SK-N-SH (cell line): Measurements from ENCODE around the gene IPCEF1. TPM values are rescaled to one million over a fixed set of nuclear protein-coding genes. Genes with fewer than 3 reads are reported as not detected.

Experiments used
- CTCF ChIA-PET: fragments of 300-600, 350-600 bp; formaldehyde crosslinking; extraction: SDS; loops from one replicate; lab custom pipeline; 2021; lab: Yijun Ruan, JAX
- POLR2A ChIA-PET: fragments of 350-600 bp; sonication (Branson Sonifier 250); formaldehyde crosslinking; extraction: SDS; loops from one replicate; lab custom pipeline; 2020; ENCODE audit warnings: antibody characterized with exemption, inconsistent platforms; lab: Yijun Ruan, JAX
- DNase-seq: peaks from one replicate; pipeline ENCODE4 v3.0.0; 2012
- H2AFZ ChIP-seq: fragments of 200-600 bp; sonication (generic); 2 replicates; pipeline ENCODE4 v1.8.1; 2016; ENCODE audit warnings: antibody characterized with exemption, mild to moderate bottlenecking, low read depth
- H3F3A ChIP-seq: fragments of 200-600 bp; sonication (generic); replicated peaks from 2 replicates; pipeline ENCODE3; 2016; ENCODE audit warnings: antibody characterized with exemption, mild to moderate bottlenecking; ENCODE audit not compliant: insufficient read depth
- H3K27ac ChIP-seq, 2 experiments: fragments of 200-500 bp in 1 of 2; fragments of 200-600 bp in 1 of 2; sonication (Bioruptor generic) in 1 of 2; sonication (generic), shearing (Covaris generic) in 1 of 2; 2 replicates each; pipeline versions ENCODE4 v1.5.1 to v1.6.1; 2014 to 2016; ENCODE audit warnings: low read depth in 2 of 2, inconsistent platforms in 1 of 2, low read length in 1 of 2, mild to moderate bottlenecking in 1 of 2, mixed read lengths in 1 of 2
- H3K27me3 ChIP-seq: fragments of 200-600 bp; sonication (generic), shearing (Covaris generic); 2 replicates; pipeline ENCODE4 v1.6.1; 2016; ENCODE audit warnings: mixed run types; ENCODE audit not compliant: insufficient read depth
- H3K36me3 ChIP-seq, 2 experiments: fragments of 200-500 bp in 1 of 2; fragments of 200-600 bp in 1 of 2; sonication (Bioruptor generic) in 1 of 2; sonication (generic) in 1 of 2; replicated peaks in 1 of 2; 2 replicates each; pipeline versions ENCODE3 to v1.5.1; 2014 to 2016; ENCODE audit warnings: low read length in 1 of 2, mild to moderate bottlenecking in 1 of 2; ENCODE audit not compliant: insufficient read depth in 2 of 2, control insufficient read depth in 1 of 2
- H3K4me1 ChIP-seq, 2 experiments: fragments of 200-500 bp in 1 of 2; fragments of 200-600 bp in 1 of 2; sonication (Bioruptor generic) in 1 of 2; sonication (generic), shearing (Covaris generic) in 1 of 2; 2 replicates each; pipeline versions ENCODE4 v1.5.1 to v1.6.1; 2014 to 2016; ENCODE audit warnings: low read depth in 1 of 2, low read length in 1 of 2, mixed run types in 1 of 2; ENCODE audit not compliant: insufficient read depth in 2 of 2, control insufficient read depth in 1 of 2
- H3K4me2 ChIP-seq: fragments of 200-600 bp; sonication (generic), shearing (Covaris generic); 2 replicates; pipeline ENCODE4 v1.6.1; 2017; ENCODE audit warnings: mixed run types
- H3K4me3 ChIP-seq, 2 experiments: fragments of 200-500 bp in 1 of 2; fragments of 200-600 bp in 1 of 2; sonication (Bioruptor generic) in 1 of 2; sonication (generic), shearing (Covaris generic) in 1 of 2; 2 replicates each; pipeline versions ENCODE4 v1.5.1 to v1.8.1; 2014 to 2016; ENCODE audit warnings: low read depth in 2 of 2, inconsistent platforms in 1 of 2, low read length in 1 of 2, mild to moderate bottlenecking in 1 of 2, mixed read lengths in 1 of 2, moderate library complexity in 1 of 2
- H3K79me2 ChIP-seq: fragments of 200-600 bp; sonication (generic); 2 replicates; pipeline ENCODE4 v1.8.1; 2017; ENCODE audit warnings: mild to moderate bottlenecking; ENCODE audit not compliant: insufficient read depth
- H3K9ac ChIP-seq: fragments of 200-600 bp; sonication (generic); 2 replicates; pipeline ENCODE4 v1.6.1; 2017; ENCODE audit warnings: mixed run types
- H3K9me2 ChIP-seq: fragments of 200-600 bp; sonication (generic); 2 replicates; pipeline ENCODE4 v1.6.1; 2017; ENCODE audit warnings: mixed run types
- H3K9me3 ChIP-seq: fragments of 200-600 bp; sonication (generic); 2 replicates; pipeline ENCODE4 v1.6.1; 2017; ENCODE audit warnings: mixed run types, mild to moderate bottlenecking, moderate library complexity
- H4K20me1 ChIP-seq: fragments of 200-600 bp; sonication (generic); 2 replicates; pipeline ENCODE4 v1.6.1; 2017; ENCODE audit warnings: mild to moderate bottlenecking, mixed run types; ENCODE audit not compliant: insufficient read depth
- EP300 ChIP-seq, 2 experiments: IDR thresholded peaks; 2 replicates each; pipeline versions ENCODE4 v1.4.0 to v1.6.1; 2012; ENCODE audit warnings: borderline replicate concordance in 1 of 2, low read depth in 1 of 2, low read length in 1 of 2
- EZH2phosphoT487 ChIP-seq: fragments of 200-600 bp; sonication (generic); IDR thresholded peaks from 2 replicates; pipeline ENCODE4 v1.6.1; 2017; ENCODE audit warnings: low read depth, mixed run types, mild to moderate bottlenecking, antibody characterized with exemption, moderate library complexity, borderline replicate concordance
- FOSL2 ChIP-seq: IDR thresholded peaks from 2 replicates; pipeline ENCODE4 v1.4.0; 2012; ENCODE audit warnings: low read depth, mild to moderate bottlenecking, moderate library complexity, borderline replicate concordance
- FOXJ3 ChIP-seq: sonication (generic); formaldehyde crosslinking; IDR thresholded peaks from 2 replicates; pipeline ENCODE4 v1.5.1; 2020; ENCODE audit warnings: mild to moderate bottlenecking, missing genetic modification reagents
- FOXM1 ChIP-seq: IDR thresholded peaks from 2 replicates; pipeline ENCODE4 v1.4.0; 2012; ENCODE audit warnings: low read depth, mild to moderate bottlenecking
- GABPA ChIP-seq: IDR thresholded peaks from 2 replicates; pipeline ENCODE4 v1.4.0; 2012; ENCODE audit warnings: low read depth, mild to moderate bottlenecking
- JUND ChIP-seq: IDR thresholded peaks from 2 replicates; pipeline ENCODE4 v1.4.0; 2012
- MXI1 ChIP-seq: IDR thresholded peaks from 2 replicates; pipeline ENCODE4 v1.6.1; 2012; ENCODE audit warnings: mild to moderate bottlenecking, low read depth, low read length, improper control_type of control experiment
- NRF1 ChIP-seq: IDR thresholded peaks from 2 replicates; pipeline ENCODE4 v1.6.1; 2012; ENCODE audit warnings: low read depth, mild to moderate bottlenecking, low read length
- RCOR1 ChIP-seq: fragments of 150-350 bp; IDR thresholded peaks from 2 replicates; pipeline ENCODE4 v1.6.1; 2017; ENCODE audit warnings: antibody characterized with exemption, low read length
- RFX5 ChIP-seq: IDR thresholded peaks from 2 replicates; pipeline ENCODE4 v1.6.1; 2012; ENCODE audit warnings: mild to moderate bottlenecking, improper control_type of control experiment, low read length
- RXRA ChIP-seq: IDR thresholded peaks from 2 replicates; pipeline ENCODE4 v1.4.0; 2012; ENCODE audit warnings: low read depth, mild to moderate bottlenecking, borderline replicate concordance
- SMC3 ChIP-seq: IDR thresholded peaks from 2 replicates; pipeline ENCODE4 v1.6.1; 2012; ENCODE audit warnings: low read depth, low read length, improper control_type of control experiment
- WGBS: methylation state at CpG from one replicate; pipeline ENCODE4 v1.1.6; 2017; ENCODE audit warnings: low lambda C conversion rate; 5-methylcytosine and 5-hydroxymethylcytosine counted together
- polyA plus RNA-seq, 3 experiments: library from polyadenylated mRNA; depleted of rRNA; stranded (reverse); fragments of >200 nt; gene quantifications; 2 replicates each; pipeline ENCODE4 v1.2.3, GENCODE V29; 2012
- TF ChIP-seq, protein P1 (sequence below): fragments of 150-350 bp; IDR thresholded peaks from 2 replicates; pipeline ENCODE4 v1.6.1; 2017; ENCODE audit warnings: antibody characterized with exemption, low read length, low read depth, borderline replicate concordance
- TF ChIP-seq, protein P2 (sequence below): IDR thresholded peaks from 2 replicates; pipeline ENCODE4 v1.6.1; 2012; ENCODE audit warnings: mild to moderate bottlenecking, low read depth, low read length, moderate library complexity
- TF ChIP-seq, protein P3 (sequence below): IDR thresholded peaks from 2 replicates; pipeline ENCODE4; 2012

IPCEF1 gene
- polyA plus RNA-seq, 1 of the 3 experiments (the other 2 are of a cell fraction) = not detected

DNA sequence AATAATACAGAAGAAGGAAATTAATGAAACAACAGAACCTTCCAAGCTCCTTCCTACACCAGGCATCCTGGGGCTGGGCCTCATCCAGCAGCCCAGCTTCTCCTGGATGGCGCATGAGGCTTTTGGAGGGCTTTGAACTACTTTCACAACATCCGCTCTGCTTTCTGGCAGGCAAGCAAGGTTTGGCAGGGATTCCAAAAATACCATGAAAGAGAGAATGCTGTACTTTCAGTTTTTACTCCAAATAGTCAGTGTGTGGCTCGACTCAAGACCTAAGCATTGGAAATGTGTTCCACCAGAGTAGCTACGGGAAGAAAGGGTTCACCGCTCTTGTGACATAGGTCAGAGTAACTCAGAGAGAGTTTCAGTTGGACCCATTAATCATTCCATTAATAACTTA lies 192.2 kb downstream of the IPCEF1 start:
- no peaks in the 10 kb centered on the region for H3K36me3 ChIP-seq
- WGBS = 70% methylated on average over 5 of the region's 5 CpGs
- CTCF ChIA-PET = interaction anchor here (1.0 to 2.9 kb wide), 3 partner anchors 10 to 113 kb away, joined by 3 to 25 read pairs (median 3); no protein-coding TSS in a partner anchor
- H4K20me1 ChIP-seq = no peaks in the 10 kb centered on the region
- no peak overlapping the region for H3K4me3 ChIP-seq
- no peaks in the 10 kb centered on the region for H3K9me3 ChIP-seq
- no peaks in the 10 kb centered on the region for H3K27me3 ChIP-seq
- TF ChIP-seq MXI1 (no peak), NRF1 (no peak)
- H3K27ac ChIP-seq = no peak overlapping the region
- no peaks in the 10 kb centered on the region for H3F3A ChIP-seq
- H2AFZ ChIP-seq = no peak overlapping the region
- H3K9ac ChIP-seq = no peak overlapping the region
- H3K4me1 ChIP-seq = no peaks in the 10 kb centered on the region
- H3K4me2 ChIP-seq = no peak overlapping the region
- no peaks in the 10 kb centered on the region for H3K79me2 ChIP-seq
- DNase-seq = no peak
- POLR2A ChIA-PET = no interaction called here
- H3K9me2 ChIP-seq = no peaks in the 10 kb centered on the region

DNA sequence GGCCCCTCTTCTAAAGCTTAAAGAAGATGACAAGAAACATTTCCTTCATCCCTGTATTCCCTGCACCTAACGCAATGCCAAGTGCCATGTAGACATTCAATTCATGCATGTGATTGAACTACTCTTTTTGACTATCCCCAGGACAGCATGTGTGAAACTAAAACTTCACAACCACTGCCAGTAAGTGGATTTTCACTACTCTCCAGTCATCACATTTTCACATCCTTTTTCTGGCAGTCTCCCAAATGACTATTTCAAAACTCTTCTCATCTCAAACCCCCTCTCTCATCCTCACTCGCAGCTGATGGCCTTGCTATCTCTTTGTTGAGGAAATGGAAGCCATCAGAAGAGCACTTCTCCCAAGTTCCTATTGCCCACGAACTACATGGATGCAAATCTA lies 194.9 kb downstream of the IPCEF1 start:
- H3K27ac ChIP-seq = no peak overlapping the region
- H3K4me1 ChIP-seq = no peaks in the 10 kb centered on the region; a peak in 1 of 4 replicates
- 40% methylated on average over 3 of the region's 3 CpGs for WGBS
- CTCF ChIA-PET = interaction anchor here (0.6 kb wide), 1 partner anchor 9 kb away, joined by 3 read pairs; no protein-coding TSS in a partner anchor
- DNase-seq = no peak
- no peaks in the 10 kb centered on the region for H3K27me3 ChIP-seq
- H3K36me3 ChIP-seq = no peaks in the 10 kb centered on the region
- no peak overlapping the region for H3K4me2 ChIP-seq
- no peaks in the 10 kb centered on the region for H3F3A ChIP-seq
- H3K9me3 ChIP-seq = no peaks in the 10 kb centered on the region
- no peak overlapping the region for H2AFZ ChIP-seq
- no peak overlapping the region for H3K4me3 ChIP-seq
- no peaks in the 10 kb centered on the region for H4K20me1 ChIP-seq
- no peaks in the 10 kb centered on the region for H3K9me2 ChIP-seq
- H3K9ac ChIP-seq = no peak overlapping the region
- H3K79me2 ChIP-seq = no peaks in the 10 kb centered on the region
- POLR2A ChIA-PET = no interaction called here
- TF ChIP-seq RFX5 (no peak), SMC3 (no peak), GABPA (no peak), RCOR1 (no peak), FOXM1 (no peak), FOXJ3 (CRISPR knock-in tag) (no peak), RXRA (no peak), FOSL2 (no peak), JUND (no peak), EZH2phosphoT487 (no peak), EP300 (IDR thresholded peaks at IDR 0.05; ENCODE audit: borderline replicate concordance in 1 of 2, low read depth in 1 of 2, low read length in 1 of 2) (no peak)
- TF ChIP-seq, protein P1, sequence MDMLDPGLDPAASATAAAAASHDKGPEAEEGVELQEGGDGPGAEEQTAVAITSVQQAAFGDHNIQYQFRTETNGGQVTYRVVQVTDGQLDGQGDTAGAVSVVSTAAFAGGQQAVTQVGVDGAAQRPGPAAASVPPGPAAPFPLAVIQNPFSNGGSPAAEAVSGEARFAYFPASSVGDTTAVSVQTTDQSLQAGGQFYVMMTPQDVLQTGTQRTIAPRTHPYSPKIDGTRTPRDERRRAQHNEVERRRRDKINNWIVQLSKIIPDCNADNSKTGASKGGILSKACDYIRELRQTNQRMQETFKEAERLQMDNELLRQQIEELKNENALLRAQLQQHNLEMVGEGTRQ = no peak
- TF ChIP-seq, protein P2, sequence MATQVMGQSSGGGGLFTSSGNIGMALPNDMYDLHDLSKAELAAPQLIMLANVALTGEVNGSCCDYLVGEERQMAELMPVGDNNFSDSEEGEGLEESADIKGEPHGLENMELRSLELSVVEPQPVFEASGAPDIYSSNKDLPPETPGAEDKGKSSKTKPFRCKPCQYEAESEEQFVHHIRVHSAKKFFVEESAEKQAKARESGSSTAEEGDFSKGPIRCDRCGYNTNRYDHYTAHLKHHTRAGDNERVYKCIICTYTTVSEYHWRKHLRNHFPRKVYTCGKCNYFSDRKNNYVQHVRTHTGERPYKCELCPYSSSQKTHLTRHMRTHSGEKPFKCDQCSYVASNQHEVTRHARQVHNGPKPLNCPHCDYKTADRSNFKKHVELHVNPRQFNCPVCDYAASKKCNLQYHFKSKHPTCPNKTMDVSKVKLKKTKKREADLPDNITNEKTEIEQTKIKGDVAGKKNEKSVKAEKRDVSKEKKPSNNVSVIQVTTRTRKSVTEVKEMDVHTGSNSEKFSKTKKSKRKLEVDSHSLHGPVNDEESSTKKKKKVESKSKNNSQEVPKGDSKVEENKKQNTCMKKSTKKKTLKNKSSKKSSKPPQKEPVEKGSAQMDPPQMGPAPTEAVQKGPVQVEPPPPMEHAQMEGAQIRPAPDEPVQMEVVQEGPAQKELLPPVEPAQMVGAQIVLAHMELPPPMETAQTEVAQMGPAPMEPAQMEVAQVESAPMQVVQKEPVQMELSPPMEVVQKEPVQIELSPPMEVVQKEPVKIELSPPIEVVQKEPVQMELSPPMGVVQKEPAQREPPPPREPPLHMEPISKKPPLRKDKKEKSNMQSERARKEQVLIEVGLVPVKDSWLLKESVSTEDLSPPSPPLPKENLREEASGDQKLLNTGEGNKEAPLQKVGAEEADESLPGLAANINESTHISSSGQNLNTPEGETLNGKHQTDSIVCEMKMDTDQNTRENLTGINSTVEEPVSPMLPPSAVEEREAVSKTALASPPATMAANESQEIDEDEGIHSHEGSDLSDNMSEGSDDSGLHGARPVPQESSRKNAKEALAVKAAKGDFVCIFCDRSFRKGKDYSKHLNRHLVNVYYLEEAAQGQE = no peak
- TF ChIP-seq, protein P3, sequence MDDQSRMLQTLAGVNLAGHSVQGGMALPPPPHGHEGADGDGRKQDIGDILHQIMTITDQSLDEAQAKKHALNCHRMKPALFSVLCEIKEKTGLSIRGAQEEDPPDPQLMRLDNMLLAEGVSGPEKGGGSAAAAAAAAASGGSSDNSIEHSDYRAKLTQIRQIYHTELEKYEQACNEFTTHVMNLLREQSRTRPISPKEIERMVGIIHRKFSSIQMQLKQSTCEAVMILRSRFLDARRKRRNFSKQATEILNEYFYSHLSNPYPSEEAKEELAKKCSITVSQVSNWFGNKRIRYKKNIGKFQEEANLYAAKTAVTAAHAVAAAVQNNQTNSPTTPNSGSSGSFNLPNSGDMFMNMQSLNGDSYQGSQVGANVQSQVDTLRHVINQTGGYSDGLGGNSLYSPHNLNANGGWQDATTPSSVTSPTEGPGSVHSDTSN = no peak
